Fibroblast of the aortic adventitia (primary cell): ENCODE measurements around the gene CRACDL. TPM values are rescaled to one million over a fixed set of nuclear protein-coding genes. Genes with fewer than 3 reads are reported as not detected.

Experiments
- DNase-seq: peaks from one replicate; pipeline ENCODE4 v3.0.0-alpha.2; 2010; ENCODE audit warnings: low read depth
- H3K4me3 ChIP-seq: 2 replicates; pipeline ENCODE4 v1.5.1; 2011; ENCODE audit warnings: low read depth, mild to moderate bottlenecking, control low read depth, low read length, moderate library complexity
- CTCF ChIP-seq: IDR thresholded peaks from 2 replicates; pipeline ENCODE4 v1.5.1; 2011; ENCODE audit warnings: mild to moderate bottlenecking, low read length, control low read depth, inconsistent platforms; ENCODE audit not compliant: insufficient read depth
- total RNA-seq: library from RNA; depleted of rRNA; stranded (reverse); fragments of >200 nt; gene quantifications from 2 replicates; pipeline ENCODE4 v1.2.3, GENCODE V29; 2012; ENCODE audit warnings: low replicate concordance

The CRACDL gene
- not detected in 2 replicates for total RNA-seq

- peak within 1 kb of the TSS; percentile 25 for H3K4me3 ChIP-seq
- TF ChIP-seq CTCF, result no peak
- no peak for DNase-seq
Observed at GRCh38 chr2:98935777-98936352, at the start of gene CRACDL. Gene CRACDL (minus strand): TSS chr2:98936225. CDS start chr2:98846800, 89,425 bp downstream.

GRCh38 chr2:98975611-98976010 is 39.6 kb upstream of the CRACDL start:
- DNase-seq, result no peak
- no peak overlapping the region for H3K4me3 ChIP-seq
- no peak for TF ChIP-seq CTCF

GRCh38 chr2:98972582-98973167 is 36.6 kb upstream of the CRACDL start:
- no peak for TF ChIP-seq CTCF
- DNase-seq, result no peak
- no peak overlapping the region for H3K4me3 ChIP-seq

- no peak for TF ChIP-seq CTCF
- H3K4me3 ChIP-seq, result no peak overlapping the region
- DNase-seq, result no peak
Observed at GRCh38 chr2:98959810-98960507, 23.9 kb upstream of the CRACDL start.

- TF ChIP-seq CTCF, result no peak
- H3K4me3 ChIP-seq, result no peak overlapping the region
- DNase-seq, result no peak
Observed at GRCh38 chr2:98952966-98953365, 16.9 kb upstream of the CRACDL start.

- no peak for TF ChIP-seq CTCF
- no peak for DNase-seq
Observed at GRCh38 chr2:98948956-98949739, 13.1 kb upstream of the CRACDL start.

More at GRCh38 chr2:98948956-98949739, 13.1 kb upstream of the CRACDL start:
- no peak overlapping the region for H3K4me3 ChIP-seq
